Measurements from ENCODE around the gene MAPKAP1.

MAPKAP1 gene

DNA sequence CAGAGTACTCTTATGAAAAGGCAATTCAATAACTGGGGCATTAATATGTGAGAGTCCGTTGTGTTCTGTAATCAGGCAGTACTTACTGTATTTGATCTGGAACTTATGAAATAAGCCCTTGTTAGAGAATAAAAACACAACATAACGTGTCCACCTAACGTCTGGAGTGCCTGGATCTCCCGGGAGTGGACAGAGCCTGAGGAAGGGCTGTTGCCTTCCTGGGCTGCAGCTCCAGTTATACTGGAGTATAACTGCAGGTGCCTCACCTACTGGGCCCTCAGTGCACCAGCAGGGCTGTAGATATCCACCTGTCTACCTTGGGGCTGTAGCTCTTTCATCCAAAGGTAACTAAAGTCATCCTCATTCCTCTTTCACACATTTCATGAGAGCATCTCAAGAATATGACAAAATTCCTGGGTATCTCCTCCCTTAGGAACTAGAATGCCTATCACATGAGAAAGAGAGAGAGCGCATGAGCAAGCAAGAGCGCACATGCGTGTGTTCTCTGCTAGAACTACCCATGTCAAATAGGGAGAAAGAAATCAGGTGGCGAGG, 245.3 kb downstream of the MAPKAP1 start:
- no peak for TF ChIP-seq GATA3 (IDR thresholded peaks at IDR 0.05; ENCODE audit: low read depth, low read length)
- no peak for TF ChIP-seq GATA2 (IDR thresholded peaks at IDR 0.05; ENCODE audit: low read depth, low read length)

GRCh38 chr9:125460883-125461635, 245.9 kb downstream of the MAPKAP1 start:
- TF ChIP-seq GATA3 (IDR thresholded peaks at IDR 0.05; ENCODE audit: low read depth, low read length) (no peak), GATA2 (IDR thresholded peaks at IDR 0.05; ENCODE audit: low read depth, low read length) (no peak)

- TF ChIP-seq GATA3 (IDR thresholded peaks at IDR 0.05; ENCODE audit: low read depth, low read length) = no peak
- TF ChIP-seq GATA2 (IDR thresholded peaks at IDR 0.05; ENCODE audit: low read depth, low read length) = no peak
Observed at GRCh38 chr9:125460346-125460745, 246.7 kb downstream of the MAPKAP1 start.

DNA sequence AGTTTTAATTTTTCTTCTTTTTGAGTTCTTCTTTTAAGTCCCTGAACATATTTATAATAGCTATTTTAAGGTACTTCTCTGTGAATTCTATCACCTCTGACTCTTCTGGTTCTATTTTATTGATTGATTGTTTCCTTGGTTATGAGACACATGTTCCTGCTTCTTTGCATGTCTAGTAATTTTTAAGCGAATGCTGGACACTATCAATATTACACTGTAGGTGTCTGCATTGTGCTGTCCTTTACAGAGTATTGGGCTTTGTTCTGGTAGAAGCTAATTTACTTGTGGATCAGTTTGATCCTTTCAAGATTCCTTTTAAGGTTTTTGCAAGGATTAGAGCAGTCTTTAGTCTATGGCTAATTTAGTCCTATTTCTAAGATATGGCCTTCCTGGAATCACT, 249.7 kb downstream of the MAPKAP1 start:
- TF ChIP-seq GATA2 (IDR thresholded peaks at IDR 0.05; ENCODE audit: low read depth, low read length) (no peak), GATA3 (IDR thresholded peaks at IDR 0.05; ENCODE audit: low read depth, low read length) (no peak)

- TF ChIP-seq GATA3 (IDR thresholded peaks at IDR 0.05; ENCODE audit: low read depth, low read length) = no peak
- TF ChIP-seq GATA2 (IDR thresholded peaks at IDR 0.05; ENCODE audit: low read depth, low read length) = no peak
Observed at GRCh38 chr9:125455876-125456275, 251.1 kb downstream of the MAPKAP1 start.

- no peak for TF ChIP-seq GATA2 (IDR thresholded peaks at IDR 0.05; ENCODE audit: low read depth, low read length)
- TF ChIP-seq GATA3 (IDR thresholded peaks at IDR 0.05; ENCODE audit: low read depth, low read length) = no peak
Observed at GRCh38 chr9:125455132-125455531, 251.9 kb downstream of the MAPKAP1 start.

DNA sequence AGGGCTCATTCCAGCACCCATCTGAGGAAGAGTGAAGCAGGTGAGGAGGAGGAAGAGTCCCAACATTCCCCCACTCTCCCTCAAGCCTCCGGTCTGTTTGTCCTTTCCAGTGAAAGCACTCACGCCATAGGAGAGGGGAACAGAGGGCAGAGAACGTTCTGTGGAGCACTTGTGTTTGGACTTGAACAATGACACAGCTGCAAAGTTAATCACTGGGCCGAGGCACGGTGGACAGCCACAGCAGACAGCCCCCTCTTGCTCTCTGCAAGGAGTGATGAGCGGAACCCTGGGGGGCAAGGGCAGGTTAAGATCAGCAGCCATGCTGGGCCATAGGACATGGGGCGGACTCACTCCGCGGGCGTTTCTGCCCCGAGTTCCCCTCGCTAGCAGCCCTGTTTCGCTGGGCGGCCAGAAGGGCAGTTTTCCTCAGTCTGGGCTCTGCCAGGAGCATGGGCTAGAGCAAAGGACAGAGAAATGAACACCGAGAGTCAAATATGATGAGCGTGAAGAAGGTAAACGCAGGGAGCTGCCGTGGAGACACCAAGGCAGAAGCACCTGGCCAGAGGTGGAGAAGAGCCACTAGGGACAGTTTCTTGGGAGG, 259.7 kb downstream of the MAPKAP1 start:
- TF ChIP-seq GATA3 (IDR thresholded peaks at IDR 0.05; ENCODE audit: low read depth, low read length) = no peak
- no peak for TF ChIP-seq GATA2 (IDR thresholded peaks at IDR 0.05; ENCODE audit: low read depth, low read length)

DNA sequence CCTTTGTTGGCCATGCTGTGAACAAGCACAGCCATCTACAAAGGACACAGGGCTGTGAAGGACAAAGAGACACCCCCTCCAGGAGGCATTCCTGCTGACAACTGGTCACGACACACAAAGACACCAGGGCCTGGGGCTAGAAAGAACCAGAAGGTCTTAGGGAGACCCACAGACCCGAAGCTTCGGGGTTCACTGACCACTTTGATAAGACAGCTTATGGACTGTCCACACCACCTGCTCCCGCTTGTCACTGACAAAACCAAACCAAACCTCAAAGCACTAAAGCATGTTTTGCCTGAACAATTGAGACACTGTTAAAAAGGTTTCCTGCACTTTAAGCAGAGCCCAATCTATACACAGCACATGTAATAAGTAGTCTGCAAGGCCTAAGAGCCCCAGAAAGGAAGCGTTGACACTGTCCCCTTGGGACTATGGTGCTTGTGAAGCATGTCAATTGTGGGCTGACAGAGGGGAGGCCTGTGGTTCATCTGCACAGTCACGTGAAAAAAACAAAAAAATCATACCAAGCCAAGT, 260.4 kb downstream of the MAPKAP1 start:
- no peak for TF ChIP-seq GATA3 (IDR thresholded peaks at IDR 0.05; ENCODE audit: low read depth, low read length)

DNA sequence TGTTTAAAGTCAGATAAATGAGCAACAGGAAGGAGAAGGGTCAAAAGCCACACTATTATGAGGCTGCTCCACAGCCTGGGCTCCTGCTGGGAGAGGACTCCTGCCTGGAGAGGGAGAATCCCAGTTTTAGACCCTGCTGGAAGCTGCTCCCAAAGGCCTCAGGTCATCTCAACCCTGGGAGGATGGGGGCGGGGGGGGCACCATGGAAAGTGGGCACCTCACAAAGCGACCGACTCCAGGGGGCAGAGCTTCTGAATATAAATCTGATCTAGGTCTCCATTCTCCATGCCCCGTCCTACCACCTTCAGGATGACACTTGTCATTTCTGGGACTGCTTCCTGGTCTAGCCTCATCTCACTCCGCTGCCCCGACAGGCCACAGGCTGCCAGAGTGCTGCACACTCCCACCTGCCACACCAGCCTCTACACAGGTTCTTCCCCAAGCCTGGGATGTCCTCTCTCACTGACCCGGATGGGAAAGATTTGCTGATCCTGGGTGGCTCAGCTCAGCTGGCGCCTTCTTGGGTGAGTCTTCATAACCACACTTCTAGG, 262.0 kb downstream of the MAPKAP1 start:
- TF ChIP-seq GATA3 (IDR thresholded peaks at IDR 0.05; ENCODE audit: low read depth, low read length) = no peak

DNA sequence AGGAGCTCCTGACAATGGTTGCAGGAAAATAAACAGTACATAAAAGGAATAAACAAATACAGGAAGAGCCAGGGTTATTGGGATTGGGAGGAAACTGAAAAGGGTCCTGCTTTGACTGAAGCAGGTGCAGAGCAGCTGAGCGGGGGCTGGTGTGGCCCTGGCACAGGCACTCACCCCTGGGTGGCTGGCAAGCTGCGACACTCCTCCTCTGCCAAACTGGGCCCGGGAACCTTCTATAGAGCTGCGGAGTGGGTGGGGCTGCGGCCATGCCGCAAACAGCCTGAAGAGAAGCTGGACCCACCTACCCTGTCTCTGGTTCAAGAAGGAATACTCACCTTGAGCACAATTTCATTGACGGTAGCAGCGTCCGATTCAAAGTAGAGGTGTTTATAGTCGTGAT, 262.8 kb downstream of the MAPKAP1 start:
- TF ChIP-seq GATA3 (IDR thresholded peaks at IDR 0.05; ENCODE audit: low read depth, low read length) (no peak), GATA2 (IDR thresholded peaks at IDR 0.05; ENCODE audit: low read depth, low read length) (no peak)

DNA sequence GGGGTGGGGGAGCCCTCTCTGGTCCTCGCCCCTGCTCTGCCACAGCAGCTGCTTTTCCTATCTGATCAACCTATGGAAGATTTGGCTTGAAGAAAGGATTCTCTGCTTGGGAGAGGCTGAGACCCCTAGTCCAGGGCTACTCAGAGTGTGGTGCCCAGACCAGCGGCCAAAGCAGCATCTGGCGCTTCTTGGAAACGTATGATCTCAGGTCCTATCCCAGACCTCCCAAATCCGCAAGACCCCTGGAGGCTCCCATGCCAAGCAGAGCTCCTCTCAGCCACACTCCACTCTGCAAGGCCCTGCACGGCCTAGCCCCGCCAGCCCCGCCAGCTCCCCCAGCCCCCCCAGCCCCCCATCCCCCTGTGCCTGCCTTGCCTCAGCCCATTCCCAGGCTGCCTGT, 263.6 kb downstream of the MAPKAP1 start:
- TF ChIP-seq GATA3 (IDR thresholded peaks at IDR 0.05; ENCODE audit: low read depth, low read length) (no peak), GATA2 (IDR thresholded peaks at IDR 0.05; ENCODE audit: low read depth, low read length) (no peak)

- no peak for TF ChIP-seq GATA3 (IDR thresholded peaks at IDR 0.05; ENCODE audit: low read depth, low read length)
- no peak for TF ChIP-seq GATA2 (IDR thresholded peaks at IDR 0.05; ENCODE audit: low read depth, low read length)
Observed at GRCh38 chr9:125442452-125442851, 264.6 kb downstream of the MAPKAP1 start.

DNA sequence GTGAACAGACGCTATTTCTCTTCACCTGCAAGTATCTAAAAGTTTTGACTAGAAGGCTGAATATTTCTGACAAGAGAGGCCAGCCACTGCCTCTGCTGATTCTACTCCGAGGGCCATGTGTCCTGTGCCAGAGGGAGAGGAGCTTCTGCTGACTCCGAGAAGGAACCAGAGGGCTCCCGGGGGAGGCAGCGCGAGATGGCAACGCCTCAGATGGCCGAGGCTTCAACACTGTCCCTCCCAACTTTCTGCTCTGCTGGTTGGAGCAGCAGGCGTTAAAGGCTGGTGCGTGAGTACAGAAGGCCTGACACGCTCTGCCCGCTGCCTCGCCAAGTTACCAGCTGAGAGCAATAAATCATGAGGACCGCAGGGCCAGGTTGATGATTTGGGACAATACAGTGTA, 266.6 kb downstream of the MAPKAP1 start:
- TF ChIP-seq GATA3 (IDR thresholded peaks at IDR 0.05; ENCODE audit: low read depth, low read length) (no peak), GATA2 (IDR thresholded peaks at IDR 0.05; ENCODE audit: low read depth, low read length) (no peak; the same call in 1 of the 2 replicates)

DNA sequence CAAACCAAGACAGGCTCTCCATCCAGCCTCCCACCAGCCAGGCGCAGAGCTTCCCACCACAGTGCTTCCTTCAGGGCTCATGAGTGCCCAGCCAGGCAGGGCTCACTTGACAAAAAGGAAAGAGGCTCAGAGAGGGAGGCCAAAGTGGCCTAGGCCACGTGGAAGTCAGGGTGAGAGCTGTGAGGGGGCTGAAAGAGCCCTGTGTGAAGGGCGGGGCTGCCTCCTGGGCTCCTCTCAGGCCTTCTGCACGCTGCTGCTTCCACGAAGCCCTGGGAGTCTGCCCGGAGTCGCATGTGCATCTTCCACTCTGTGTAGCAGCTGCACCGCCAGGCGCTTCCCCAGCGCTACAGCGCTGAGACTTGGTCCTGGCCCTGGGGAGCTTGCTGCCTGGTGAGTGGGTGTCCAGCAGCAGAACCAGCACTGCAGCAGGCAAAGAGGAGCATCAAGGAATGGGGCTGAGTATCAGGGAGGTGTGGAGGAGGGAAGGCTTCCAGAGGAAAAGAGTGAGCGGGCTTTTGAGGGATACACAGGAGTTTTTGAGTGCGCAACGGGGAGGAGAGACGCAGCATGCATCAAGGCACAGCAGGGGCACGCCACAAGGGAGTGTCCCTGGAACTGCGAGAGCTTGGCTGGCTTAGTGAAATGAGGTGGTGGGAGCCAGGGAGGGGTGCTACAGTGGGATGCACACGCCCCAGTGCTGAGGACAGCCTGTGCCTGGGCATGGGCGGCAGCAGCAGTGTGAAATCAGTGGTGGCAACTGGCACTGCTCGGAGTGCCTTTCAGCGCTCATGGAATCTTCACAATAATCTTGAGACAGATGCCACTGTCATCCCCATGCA, 267.4 kb downstream of the MAPKAP1 start:
- no peak for TF ChIP-seq GATA2 (IDR thresholded peaks at IDR 0.05; ENCODE audit: low read depth, low read length)
- TF ChIP-seq GATA3 (IDR thresholded peaks at IDR 0.05; ENCODE audit: low read depth, low read length) = no peak

All from SH-SY5Y (cell line).